Astrocyte (in vitro differentiated cells and primary cell): ENCODE results near the gene CREG2.

Experiments used
- EZH2 ChIP-seq: IDR thresholded peaks from 2 replicates; pipeline ENCODE4 v1.6.1; 2012; ENCODE audit warnings: mild to moderate bottlenecking, low read length, inconsistent platforms; ENCODE audit not compliant: insufficient read depth
- TF ChIP-seq, protein P1 (sequence below): IDR thresholded peaks from 2 replicates; pipeline ENCODE4 v1.5.1; 2011; ENCODE audit warnings: low read depth, mild to moderate bottlenecking, inconsistent platforms, low read length, moderate library complexity; ENCODE audit not compliant: insufficient read depth

GRCh38 chr2:101416609-101417008 is 29.3 kb upstream of the CREG2 start:
- no peak for TF ChIP-seq EZH2
- TF ChIP-seq, protein P1, sequence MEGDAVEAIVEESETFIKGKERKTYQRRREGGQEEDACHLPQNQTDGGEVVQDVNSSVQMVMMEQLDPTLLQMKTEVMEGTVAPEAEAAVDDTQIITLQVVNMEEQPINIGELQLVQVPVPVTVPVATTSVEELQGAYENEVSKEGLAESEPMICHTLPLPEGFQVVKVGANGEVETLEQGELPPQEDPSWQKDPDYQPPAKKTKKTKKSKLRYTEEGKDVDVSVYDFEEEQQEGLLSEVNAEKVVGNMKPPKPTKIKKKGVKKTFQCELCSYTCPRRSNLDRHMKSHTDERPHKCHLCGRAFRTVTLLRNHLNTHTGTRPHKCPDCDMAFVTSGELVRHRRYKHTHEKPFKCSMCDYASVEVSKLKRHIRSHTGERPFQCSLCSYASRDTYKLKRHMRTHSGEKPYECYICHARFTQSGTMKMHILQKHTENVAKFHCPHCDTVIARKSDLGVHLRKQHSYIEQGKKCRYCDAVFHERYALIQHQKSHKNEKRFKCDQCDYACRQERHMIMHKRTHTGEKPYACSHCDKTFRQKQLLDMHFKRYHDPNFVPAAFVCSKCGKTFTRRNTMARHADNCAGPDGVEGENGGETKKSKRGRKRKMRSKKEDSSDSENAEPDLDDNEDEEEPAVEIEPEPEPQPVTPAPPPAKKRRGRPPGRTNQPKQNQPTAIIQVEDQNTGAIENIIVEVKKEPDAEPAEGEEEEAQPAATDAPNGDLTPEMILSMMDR: no peak
